Tibial artery (tissue), 4 donors: Measurements from ENCODE around the gene SIGLEC11.

ENCODE experiments used
- DNase-seq, 2 donors: peaks; one replicate each; pipeline ENCODE4 v3.0.0-alpha.2; 2019
- H3K27ac ChIP-seq, 2 donors: fragments of 200-600 bp; sonication (generic) in 1 of 2; 1 replicate in 1 of 2; 2 replicates in 1 of 2; pipeline ENCODE4 v1.5.1; 2018 to 2019; ENCODE audit warnings: mild to moderate bottlenecking in 1 of 2
- H3K27me3 ChIP-seq, 2 donors: fragments of 200-600 bp; sonication (generic) in 1 of 2; one replicate each; pipeline versions ENCODE4 v1.5.1 to v1.6.0; 2016 to 2019
- H3K36me3 ChIP-seq, 3 donors: fragments of 200-600 bp; sonication (generic) in 2 of 3; one replicate each; pipeline ENCODE4 v1.5.1; 2016 to 2019; ENCODE audit warnings: mild to moderate bottlenecking in 2 of 3
- H3K4me1 ChIP-seq, 4 donors: fragments of 200-600 bp; sonication (generic) in 2 of 4; 1 replicate in 3 of 4; 2 replicates in 1 of 4; pipeline ENCODE4 v1.5.1; 2016 to 2019
- H3K4me3 ChIP-seq, 2 donors: fragments of 200-600 bp; sonication (generic) in 1 of 2; 1 replicate in 1 of 2; 2 replicates in 1 of 2; pipeline ENCODE4 v1.5.1; 2018 to 2019; ENCODE audit warnings: mild to moderate bottlenecking in 2 of 2
- H3K9me3 ChIP-seq, 3 donors: fragments of 200-600 bp; sonication (generic) in 1 of 3; one replicate each; pipeline ENCODE4 v1.5.1; 2016 to 2019
- CTCF ChIP-seq, 2 experiments: fragments of 200-600 bp in 1 of 2; fragments of 450-650 bp in 1 of 2; IDR thresholded peaks; one replicate each; pipeline ENCODE4 v1.5.1; 2017 to 2019; ENCODE audit warnings: antibody characterized with exemption in 2 of 2, mild to moderate bottlenecking in 1 of 2, moderate library complexity in 1 of 2
- intact Hi-C: fragments of 100-400 bp; cut with DNase I; formaldehyde crosslinking; loops from one replicate; pipeline ENCODE4 v1.15.0; 2023; ENCODE audit warnings: low total_unique reads

Gene SIGLEC11

GRCh38 chr19:49923055-49924003 is 37.6 kb downstream of the SIGLEC11 start:
- Histone ChIP-seq H3K27ac (no peak overlapping the region), H3K9me3 (no peaks in the 10 kb centered on the region), H3K4me3 (no peak overlapping the region), H3K36me3 (peaks cover 16 to 81% (median 45%) of the 10 kb centered on the region in 3 donors), H3K4me1 (peaks cover 0 to 26% (median 23%) of the 10 kb centered on the region in 4 donors), H3K27me3 (no peaks in the 10 kb centered on the region)
- no peak for DNase-seq
- no peak for TF ChIP-seq CTCF (IDR thresholded peaks at IDR 0.05)
- intact Hi-C loops, result no loop called here

GRCh38 chr19:49921871-49922795 is 38.8 kb downstream of the SIGLEC11 start:
- no peak for TF ChIP-seq CTCF (IDR thresholded peaks at IDR 0.05)
- H3K27ac ChIP-seq, result no peak overlapping the region
- intact Hi-C loops, result no loop called here
- H3K27me3 ChIP-seq, result no peaks in the 10 kb centered on the region
- H3K36me3 ChIP-seq, result peaks cover 16 to 87% (median 40%) of the 10 kb centered on the region in 3 donors
- peaks cover 0 to 14% (median 11%) of the 10 kb centered on the region in 4 donors for H3K4me1 ChIP-seq
- H3K4me3 ChIP-seq, result no peak overlapping the region
- no peaks in the 10 kb centered on the region for H3K9me3 ChIP-seq
- no peak for DNase-seq

GRCh38 chr19:49920624-49921363 is 40.2 kb downstream of the SIGLEC11 start:
- peaks cover 0 to 10% (median 6%) of the 10 kb centered on the region in 4 donors for H3K4me1 ChIP-seq
- no peak for TF ChIP-seq CTCF (IDR thresholded peaks at IDR 0.05)
- intact Hi-C loops, result no loop called here
- no peaks in the 10 kb centered on the region for H3K9me3 ChIP-seq
- peaks cover 11 to 91% (median 43%) of the 10 kb centered on the region in 3 donors for H3K36me3 ChIP-seq
- no peak for DNase-seq
- no peak overlapping the region for H3K4me3 ChIP-seq
- H3K27me3 ChIP-seq, result no peaks in the 10 kb centered on the region
- H3K27ac ChIP-seq, result no peak overlapping the region

- Histone ChIP-seq H3K36me3 (peaks cover 5 to 91% (median 36%) of the 10 kb centered on the region in 3 donors), H3K27ac (no peak overlapping the region), H3K9me3 (no peaks in the 10 kb centered on the region), H3K4me3 (no peak overlapping the region), H3K27me3 (no peaks in the 10 kb centered on the region), H3K4me1 (no peaks in the 10 kb centered on the region)
- TF ChIP-seq CTCF (IDR thresholded peaks at IDR 0.05), result no peak
- no peak for DNase-seq
- intact Hi-C loops, result no loop called here
These were observed 42.9 kb downstream of the SIGLEC11 start for GRCh38 chr19:49918089-49918488.
